Vagina (tissue), 2 donors: ENCODE results near the gene FRMD4A.

ENCODE experiments used
- POLR2AphosphoS5 ChIP-seq, 2 donors: sonication (generic); formaldehyde crosslinking; IDR thresholded peaks; one replicate each; pipeline ENCODE4 v1.9.0; 2017; ENCODE audit warnings: antibody characterized with exemption in 2 of 2, mild to moderate bottlenecking in 2 of 2, low read depth in 1 of 2; ENCODE audit not compliant: insufficient read depth in 1 of 2
- TF ChIP-seq, protein P1 (sequence below), 3 experiments: fragments of 450-650 bp in 2 of 3; fragments of 200-600 bp in 1 of 3; sonication (generic) in 1 of 3; IDR thresholded peaks; one replicate each; pipeline ENCODE4 v1.5.1; 2017 to 2019; ENCODE audit warnings: antibody characterized with exemption in 3 of 3, mild to moderate bottlenecking in 2 of 3, moderate library complexity in 2 of 3

DNA sequence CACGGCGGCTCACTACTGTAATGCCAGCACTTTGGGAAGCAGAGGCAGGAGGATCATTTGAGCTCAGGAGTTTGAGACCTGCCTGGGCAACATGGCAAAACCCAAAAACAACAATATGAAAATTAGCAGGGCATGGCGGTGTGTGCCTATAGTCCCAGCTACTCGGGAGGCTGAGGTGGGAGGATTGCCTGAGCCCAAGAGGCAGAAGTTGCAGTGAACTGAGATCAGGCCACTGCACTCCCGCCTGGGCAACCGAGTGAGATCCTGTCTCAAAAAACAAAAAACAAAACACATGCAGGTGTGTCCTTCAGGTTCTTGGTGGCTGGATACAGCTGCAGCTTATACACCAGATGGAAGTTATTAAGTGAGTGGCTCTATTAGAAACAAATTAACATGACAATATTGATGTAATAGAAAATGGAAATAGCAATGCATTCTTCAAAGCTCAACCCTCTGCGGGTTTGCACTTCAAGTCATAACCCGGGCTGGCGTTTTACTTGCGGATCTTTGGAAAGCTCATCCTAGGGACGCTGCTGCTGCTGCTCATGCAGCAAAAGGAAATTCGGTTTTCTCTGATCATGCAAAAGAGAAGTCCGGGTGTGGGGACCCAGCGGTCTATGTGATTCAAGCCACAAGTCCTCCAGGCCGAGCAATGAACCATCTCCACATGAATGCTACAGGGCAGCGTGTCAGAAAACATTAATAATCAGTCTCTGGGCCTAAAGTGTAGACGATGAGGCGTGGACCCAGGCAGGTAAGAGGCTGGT, 462.0 kb downstream of the FRMD4A start:
- TF ChIP-seq, protein P1, sequence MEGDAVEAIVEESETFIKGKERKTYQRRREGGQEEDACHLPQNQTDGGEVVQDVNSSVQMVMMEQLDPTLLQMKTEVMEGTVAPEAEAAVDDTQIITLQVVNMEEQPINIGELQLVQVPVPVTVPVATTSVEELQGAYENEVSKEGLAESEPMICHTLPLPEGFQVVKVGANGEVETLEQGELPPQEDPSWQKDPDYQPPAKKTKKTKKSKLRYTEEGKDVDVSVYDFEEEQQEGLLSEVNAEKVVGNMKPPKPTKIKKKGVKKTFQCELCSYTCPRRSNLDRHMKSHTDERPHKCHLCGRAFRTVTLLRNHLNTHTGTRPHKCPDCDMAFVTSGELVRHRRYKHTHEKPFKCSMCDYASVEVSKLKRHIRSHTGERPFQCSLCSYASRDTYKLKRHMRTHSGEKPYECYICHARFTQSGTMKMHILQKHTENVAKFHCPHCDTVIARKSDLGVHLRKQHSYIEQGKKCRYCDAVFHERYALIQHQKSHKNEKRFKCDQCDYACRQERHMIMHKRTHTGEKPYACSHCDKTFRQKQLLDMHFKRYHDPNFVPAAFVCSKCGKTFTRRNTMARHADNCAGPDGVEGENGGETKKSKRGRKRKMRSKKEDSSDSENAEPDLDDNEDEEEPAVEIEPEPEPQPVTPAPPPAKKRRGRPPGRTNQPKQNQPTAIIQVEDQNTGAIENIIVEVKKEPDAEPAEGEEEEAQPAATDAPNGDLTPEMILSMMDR (IDR thresholded peaks at IDR 0.05), result no peak
- TF ChIP-seq POLR2AphosphoS5 (IDR thresholded peaks at IDR 0.05; ENCODE audit: insufficient read depth in 1 of 2, low read depth in 1 of 2), result no peak
